OCI-LY1 (cell line): ENCODE results near the gene FAM13C.

Source experiments
- H2AFZ ChIP-seq: fragments of 200-600 bp; sonication (generic), shearing (Covaris generic); 2 replicates; pipeline ENCODE4 v1.6.0; 2014; ENCODE audit warnings: antibody characterized with exemption, mild to moderate bottlenecking, low read length
- H3F3A ChIP-seq: fragments of 200-600 bp; sonication (generic), shearing (Covaris generic); 2 replicates; pipeline ENCODE4 v1.6.0; 2014; ENCODE audit warnings: mild to moderate bottlenecking, antibody characterized with exemption, low read length, moderate library complexity; ENCODE audit not compliant: insufficient read depth
- H3K27ac ChIP-seq: fragments of 200-600 bp; sonication (generic); 2 replicates; pipeline ENCODE4 v1.5.1; 2014; ENCODE audit warnings: low read length, mixed run types, mild to moderate bottlenecking, low read depth; ENCODE audit not compliant: poor library complexity, severe bottlenecking
- H3K27me3 ChIP-seq: fragments of 200-600 bp; sonication (generic); 2 replicates; pipeline ENCODE4 v1.6.0; 2014; ENCODE audit warnings: antibody characterized with exemption, mild to moderate bottlenecking, low read length, moderate library complexity; ENCODE audit not compliant: insufficient read depth
- H3K36me3 ChIP-seq: fragments of 200-600 bp; sonication (generic); 2 replicates; pipeline ENCODE4 v1.6.1; 2014; ENCODE audit warnings: mild to moderate bottlenecking, antibody characterized with exemption, low read length, moderate library complexity, mixed read lengths; ENCODE audit not compliant: insufficient read depth
- H3K4me1 ChIP-seq: fragments of 200-600 bp; sonication (generic); 2 replicates; pipeline ENCODE4 v1.5.1; 2014; ENCODE audit warnings: mild to moderate bottlenecking, low read length, moderate library complexity; ENCODE audit not compliant: insufficient read depth, severe bottlenecking
- H3K4me2 ChIP-seq: fragments of 200-600 bp; sonication (generic), shearing (Covaris generic); 2 replicates; pipeline ENCODE4 v1.6.1; 2014; ENCODE audit warnings: low read length
- H3K4me3 ChIP-seq: fragments of 200-600 bp; sonication (generic); 2 replicates; pipeline ENCODE4 v1.5.1; 2014; ENCODE audit warnings: low read length, low read depth, mild to moderate bottlenecking, mixed read lengths; ENCODE audit not compliant: poor library complexity, severe bottlenecking
- H3K79me2 ChIP-seq: fragments of 200-600 bp; shearing (Covaris generic); 2 replicates; pipeline ENCODE4 v1.6.1; 2016; ENCODE audit warnings: mixed run types, low read length, mixed read lengths; ENCODE audit not compliant: insufficient read depth
- H3K9ac ChIP-seq: fragments of 200-600 bp; sonication (generic), shearing (Covaris generic); 2 replicates; pipeline ENCODE4 v1.6.1; 2014; ENCODE audit warnings: mild to moderate bottlenecking, low read length, mixed read lengths
- H3K9me2 ChIP-seq: fragments of 200-600 bp; sonication (generic), shearing (Covaris generic); 2 replicates; pipeline ENCODE4 v1.6.1; 2014; ENCODE audit warnings: low read depth, mild to moderate bottlenecking, low read length, mixed read lengths
- H3K9me3 ChIP-seq: fragments of 200-600 bp; shearing (Covaris generic); 2 replicates; pipeline ENCODE4 v1.6.1; 2014; ENCODE audit warnings: low read length, mixed read lengths
- H4K20me1 ChIP-seq: fragments of 200-600 bp; sonication (generic), shearing (Covaris generic); 2 replicates; pipeline ENCODE4 v1.6.0; 2016; ENCODE audit warnings: mild to moderate bottlenecking, low read length; ENCODE audit not compliant: insufficient read depth
- EZH2 ChIP-seq: fragments of 200-600 bp; sonication (generic), shearing (Covaris generic); IDR thresholded peaks from 2 replicates; pipeline ENCODE4 v1.8.0; 2017; ENCODE audit warnings: borderline replicate concordance, mixed run types, mild to moderate bottlenecking, antibody characterized with exemption, low read length, moderate library complexity, mixed read lengths
- TF ChIP-seq, protein P1 (sequence below): fragments of 200-600 bp; sonication (generic), shearing (Covaris generic); IDR thresholded peaks from 2 replicates; pipeline ENCODE4 v1.5.1; 2017; ENCODE audit warnings: mild to moderate bottlenecking, antibody characterized with exemption, low read length, moderate library complexity, mixed read lengths

Gene FAM13C

DNA sequence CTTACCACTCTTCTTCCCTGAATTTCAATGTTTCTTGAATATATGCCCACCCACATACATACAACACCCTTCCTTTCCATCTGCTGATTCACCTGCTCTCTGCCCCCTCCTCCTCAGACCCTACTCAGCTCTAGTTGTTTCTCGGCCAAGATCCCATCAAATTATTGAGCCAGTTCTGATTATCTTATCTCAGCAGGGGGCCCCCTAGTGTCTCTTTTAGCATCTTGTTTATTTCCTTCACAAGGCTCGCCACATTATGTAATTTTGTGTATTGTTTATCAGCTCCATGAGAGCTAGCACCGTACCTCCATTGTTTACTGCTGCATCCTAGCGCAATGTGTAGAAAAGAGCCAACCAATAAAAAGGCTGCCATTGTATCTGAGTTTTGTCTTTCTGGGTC is 71.9 kb downstream of the FAM13C start:
- Histone ChIP-seq H3K27me3 (no peaks in the 10 kb centered on the region), H3K9me2 (no peaks in the 10 kb centered on the region), H3K79me2 (no peaks in the 10 kb centered on the region), H3K4me3 (no peak overlapping the region), H4K20me1 (no peaks in the 10 kb centered on the region), H3K9me3 (no peaks in the 10 kb centered on the region), H3K9ac (no peak overlapping the region), H3K4me1 (no peaks in the 10 kb centered on the region), H3K4me2 (no peak overlapping the region), H3K27ac (no peak overlapping the region), H3F3A (no peaks in the 10 kb centered on the region), H2AFZ (no peak overlapping the region), H3K36me3 (no peaks in the 10 kb centered on the region)
- no peak for TF ChIP-seq EZH2
- TF ChIP-seq, protein P1, sequence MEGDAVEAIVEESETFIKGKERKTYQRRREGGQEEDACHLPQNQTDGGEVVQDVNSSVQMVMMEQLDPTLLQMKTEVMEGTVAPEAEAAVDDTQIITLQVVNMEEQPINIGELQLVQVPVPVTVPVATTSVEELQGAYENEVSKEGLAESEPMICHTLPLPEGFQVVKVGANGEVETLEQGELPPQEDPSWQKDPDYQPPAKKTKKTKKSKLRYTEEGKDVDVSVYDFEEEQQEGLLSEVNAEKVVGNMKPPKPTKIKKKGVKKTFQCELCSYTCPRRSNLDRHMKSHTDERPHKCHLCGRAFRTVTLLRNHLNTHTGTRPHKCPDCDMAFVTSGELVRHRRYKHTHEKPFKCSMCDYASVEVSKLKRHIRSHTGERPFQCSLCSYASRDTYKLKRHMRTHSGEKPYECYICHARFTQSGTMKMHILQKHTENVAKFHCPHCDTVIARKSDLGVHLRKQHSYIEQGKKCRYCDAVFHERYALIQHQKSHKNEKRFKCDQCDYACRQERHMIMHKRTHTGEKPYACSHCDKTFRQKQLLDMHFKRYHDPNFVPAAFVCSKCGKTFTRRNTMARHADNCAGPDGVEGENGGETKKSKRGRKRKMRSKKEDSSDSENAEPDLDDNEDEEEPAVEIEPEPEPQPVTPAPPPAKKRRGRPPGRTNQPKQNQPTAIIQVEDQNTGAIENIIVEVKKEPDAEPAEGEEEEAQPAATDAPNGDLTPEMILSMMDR, result peak; percentile 43

DNA sequence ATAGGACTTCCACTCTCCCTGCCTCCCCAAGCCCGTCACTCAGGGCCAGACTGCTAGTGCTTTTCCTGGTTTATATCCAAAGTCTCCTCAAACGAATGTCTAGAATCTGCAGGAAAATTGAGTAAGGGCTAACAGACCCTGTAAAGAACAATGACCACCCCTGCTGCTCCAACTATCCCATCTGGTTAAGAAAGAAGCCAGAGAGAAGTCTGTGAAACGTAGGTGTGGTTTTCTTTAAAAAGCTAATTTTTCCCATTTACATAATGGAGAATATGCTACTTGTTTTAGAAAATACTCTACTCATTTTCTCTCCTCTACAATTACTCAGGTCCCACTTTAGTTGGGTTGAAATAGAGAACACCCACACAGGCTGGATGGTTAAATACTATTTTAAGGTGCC is 72.5 kb downstream of the FAM13C start:
- Histone ChIP-seq H3K27me3 (no peaks in the 10 kb centered on the region), H3K27ac (no peak overlapping the region), H3K9ac (no peak overlapping the region), H3K9me3 (no peaks in the 10 kb centered on the region), H3F3A (no peaks in the 10 kb centered on the region), H3K4me1 (no peaks in the 10 kb centered on the region), H3K79me2 (no peaks in the 10 kb centered on the region), H3K4me3 (no peak overlapping the region), H3K4me2 (no peak overlapping the region), H3K36me3 (no peaks in the 10 kb centered on the region), H2AFZ (no peak overlapping the region), H3K9me2 (no peaks in the 10 kb centered on the region), H4K20me1 (no peaks in the 10 kb centered on the region)
- TF ChIP-seq, protein P1, result no peak
- TF ChIP-seq EZH2, result no peak

DNA sequence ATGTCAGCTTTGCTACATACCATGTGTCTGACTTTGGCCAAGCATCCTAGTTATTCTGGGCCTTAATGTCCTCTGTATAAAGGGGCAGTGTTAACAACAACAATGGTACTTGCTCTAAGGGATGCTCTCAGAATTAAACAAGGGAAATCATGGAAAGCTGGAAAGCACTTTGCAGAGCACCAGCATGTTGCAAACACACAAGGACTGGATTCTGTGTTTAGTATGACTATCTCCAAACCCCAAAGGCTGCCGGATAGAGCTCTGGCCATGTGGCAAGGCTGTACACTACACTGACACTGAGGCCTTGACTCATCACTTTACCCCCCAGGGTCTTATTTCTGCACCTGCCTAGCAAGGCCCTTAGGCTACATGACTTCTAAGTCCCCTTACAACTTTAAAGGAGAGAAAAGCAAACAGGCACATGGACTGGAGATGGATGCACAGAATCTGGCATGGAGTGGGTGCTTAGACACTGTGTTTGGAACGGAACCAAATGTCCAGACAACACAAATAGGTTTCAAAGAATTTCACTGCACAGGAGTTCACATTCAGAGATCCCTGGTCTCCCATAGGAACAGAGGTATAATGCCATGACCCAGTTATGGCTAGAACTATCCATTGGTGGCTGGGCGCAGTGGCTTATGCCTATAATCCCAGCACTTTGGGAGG is 74.6 kb downstream of the FAM13C start:
- Histone ChIP-seq H3K27ac (no peak overlapping the region), H3K9me3 (no peaks in the 10 kb centered on the region), H3K4me1 (no peaks in the 10 kb centered on the region), H4K20me1 (no peaks in the 10 kb centered on the region), H3K79me2 (no peaks in the 10 kb centered on the region), H3K9ac (no peak overlapping the region), H3K9me2 (no peaks in the 10 kb centered on the region), H3F3A (no peaks in the 10 kb centered on the region), H3K36me3 (no peaks in the 10 kb centered on the region), H2AFZ (no peak overlapping the region), H3K4me3 (no peak overlapping the region), H3K4me2 (no peak overlapping the region), H3K27me3 (no peaks in the 10 kb centered on the region)
- TF ChIP-seq EZH2, result no peak

DNA sequence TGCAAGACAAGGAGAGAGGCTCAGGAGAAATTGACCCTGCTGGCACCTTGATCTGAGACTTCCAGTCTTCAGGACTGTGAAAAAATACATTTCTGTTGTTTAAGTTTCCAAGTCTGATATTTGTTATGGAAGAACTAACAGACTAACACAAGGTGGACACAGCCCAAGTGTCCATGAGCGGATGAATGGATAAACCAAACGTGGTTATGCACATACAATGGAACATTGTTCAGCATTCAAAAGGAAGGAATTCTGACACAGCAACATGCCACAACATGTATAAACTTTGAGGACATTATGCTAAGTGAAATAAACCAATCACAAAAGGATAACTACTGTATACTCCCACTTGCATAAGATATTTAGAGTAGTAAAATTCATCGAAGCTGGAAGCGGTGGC is 76.5 kb downstream of the FAM13C start:
- no peaks in the 10 kb centered on the region for H3K4me1 ChIP-seq
- no peaks in the 10 kb centered on the region for H3K79me2 ChIP-seq
- H3K9me2 ChIP-seq, result no peaks in the 10 kb centered on the region
- no peaks in the 10 kb centered on the region for H3K27me3 ChIP-seq
- H3K4me3 ChIP-seq, result no peak overlapping the region
- H4K20me1 ChIP-seq, result no peaks in the 10 kb centered on the region
- no peaks in the 10 kb centered on the region for H3K36me3 ChIP-seq
- no peak for TF ChIP-seq EZH2
- TF ChIP-seq, protein P1, result no peak
- H3K9ac ChIP-seq, result no peak overlapping the region
- no peaks in the 10 kb centered on the region for H3K9me3 ChIP-seq
- no peak overlapping the region for H3K4me2 ChIP-seq
- H3K27ac ChIP-seq, result no peak overlapping the region
- no peak overlapping the region for H2AFZ ChIP-seq
- no peaks in the 10 kb centered on the region for H3F3A ChIP-seq
